Germinal center (tissue), 1 donor: ENCODE measurements around the gene CIDEC.
"Not testable (repeated sequence)": the region's sequence is repeated elsewhere in the genome, so short reads cannot be mapped to it uniquely, and the experiment has no call there.

Experiments used
- DNase-seq: peaks from one replicate; pipeline ENCODE4 v3.0.0; 2012; ENCODE audit warnings: mixed read lengths, low spot score

The CIDEC gene

GRCh38 chr3:9901967-9902366 is 21.9 kb upstream of the CIDEC start:
- DNase-seq = no peak

GRCh38 chr3:9900965-9901415 is 20.9 kb upstream of the CIDEC start:
- not testable (repeated sequence) for DNase-seq

- DNase-seq = no peak
Observed at GRCh38 chr3:9899289-9899791, 19.3 kb upstream of the CIDEC start.

- no peak for DNase-seq
Observed at GRCh38 chr3:9898467-9899241, 18.6 kb upstream of the CIDEC start.

- DNase-seq = no peak
Observed at GRCh38 chr3:9897408-9898372, 17.6 kb upstream of the CIDEC start.

- not testable (repeated sequence) for DNase-seq
Observed at GRCh38 chr3:9896755-9897407, 16.8 kb upstream of the CIDEC start.

- not testable (repeated sequence) for DNase-seq
Observed at GRCh38 chr3:9895715-9896114, 15.7 kb upstream of the CIDEC start.

- DNase-seq = no peak
Observed at GRCh38 chr3:9893739-9894138, 13.7 kb upstream of the CIDEC start.

- DNase-seq = no peak
Observed at GRCh38 chr3:9891072-9891622, 11.1 kb upstream of the CIDEC start.

GRCh38 chr3:9890249-9891071 is 10.4 kb upstream of the CIDEC start, which contains the start of gene JAGN1:
JAGN1 (plus strand) TSS chr3:9890610; CDS start chr3:9890723, 113 bp downstream.
- peak; percentile 95 for DNase-seq

- no peak for DNase-seq
Observed at GRCh38 chr3:9889405-9889804, 9.4 kb upstream of the CIDEC start.

GRCh38 chr3:9888540-9888939 is 8.5 kb upstream of the CIDEC start:
- no peak for DNase-seq

- DNase-seq = no peak
Observed at GRCh38 chr3:9887480-9887879, 7.4 kb upstream of the CIDEC start.

- DNase-seq = no peak
Observed at GRCh38 chr3:9886328-9886727, 6.3 kb upstream of the CIDEC start.

GRCh38 chr3:9884555-9885165 is 4.6 kb upstream of the CIDEC start:
- no peak for DNase-seq

GRCh38 chr3:9883706-9884554 is 3.9 kb upstream of the CIDEC start:
- DNase-seq = no peak

GRCh38 chr3:9881441-9881840 is 1.4 kb upstream of the CIDEC start:
- no peak for DNase-seq

GRCh38 chr3:9878700-9879099 is 1.4 kb downstream of the CIDEC start:
- no peak for DNase-seq

GRCh38 chr3:9876991-9877390 is 3.1 kb downstream of the CIDEC start:
- no peak for DNase-seq
